Measurements from ENCODE around the gene AMY1B. TPM values are rescaled to one million over a fixed set of nuclear protein-coding genes. Genes with fewer than 3 reads are reported as not detected.
"Not testable (repeated sequence)": the region's sequence is repeated elsewhere in the genome, so short reads cannot be mapped to it uniquely, and the experiment has no call there.

The AMY1B gene
- not detected in 2 replicates for total RNA-seq (2012; rRNA removed)

DNA sequence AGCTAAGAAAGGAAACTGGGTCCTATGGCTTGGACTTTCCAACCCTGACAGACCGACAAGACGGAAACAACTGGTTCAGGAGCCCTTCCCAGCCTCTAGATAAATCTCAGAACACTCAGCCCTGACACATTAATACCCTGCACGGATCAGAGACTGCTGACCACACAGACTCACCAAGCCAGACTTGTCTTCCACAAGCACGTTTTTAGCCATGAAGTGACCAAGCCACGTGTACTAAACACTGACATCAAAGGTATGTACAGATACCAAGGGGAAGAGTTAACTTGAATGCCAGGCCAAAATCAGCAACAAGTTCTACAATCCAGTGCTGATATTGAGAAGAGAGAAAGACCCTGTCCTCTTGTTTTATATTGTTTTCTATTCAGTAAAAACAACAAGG, at the start of gene AMY1B:
Gene AMY1B (minus strand): TSS at position 101 of the 400 bp plus-strand sequence. CDS start 571 bp downstream, outside the sequence.
- not testable (repeated sequence) for H3K4me3 ChIP-seq (ENCODE audit: low read length); H3K4me1 ChIP-seq (ENCODE audit: control insufficient read depth, insufficient read depth, low read length); H3K9me3 ChIP-seq (replicated peaks; ENCODE audit: low read length); H3K27me3 ChIP-seq (ENCODE audit: control insufficient read depth, insufficient read depth, low read length); H3K36me3 ChIP-seq (ENCODE audit: insufficient read depth, low read length); H3K4me2 ChIP-seq (ENCODE audit: low read length); H3K9ac ChIP-seq (ENCODE audit: low read depth, low read length)

DNA sequence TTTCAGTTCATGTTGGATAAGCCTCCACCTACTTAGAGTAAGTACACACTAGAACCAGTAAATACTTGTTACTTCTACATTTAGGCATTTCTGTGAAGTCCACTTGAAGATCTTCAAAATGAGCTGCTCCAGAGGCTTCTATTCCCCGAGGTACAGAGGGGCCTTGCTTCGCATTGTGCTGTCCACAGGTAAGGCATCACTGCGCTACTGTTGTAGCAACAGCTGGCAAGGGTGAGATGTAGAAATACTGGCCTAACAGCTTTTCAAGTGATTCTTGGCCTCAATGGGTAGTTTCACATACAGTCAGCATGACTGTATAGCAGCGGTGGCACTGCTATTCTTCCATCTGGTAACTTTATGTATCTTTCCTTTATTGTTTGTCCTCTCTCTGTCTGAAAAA, 49.0 kb upstream of the AMY1B start:
- H3K4me2 ChIP-seq (ENCODE audit: low read length); H3K4me1 ChIP-seq (ENCODE audit: control insufficient read depth, insufficient read depth, low read length); H3K9me3 ChIP-seq (replicated peaks; ENCODE audit: low read length); H3K9ac ChIP-seq (ENCODE audit: low read depth, low read length); H3K4me3 ChIP-seq (ENCODE audit: low read length); H3K27me3 ChIP-seq (ENCODE audit: control insufficient read depth, insufficient read depth, low read length); H3K36me3 ChIP-seq (ENCODE audit: insufficient read depth, low read length): not testable (repeated sequence)

DNA sequence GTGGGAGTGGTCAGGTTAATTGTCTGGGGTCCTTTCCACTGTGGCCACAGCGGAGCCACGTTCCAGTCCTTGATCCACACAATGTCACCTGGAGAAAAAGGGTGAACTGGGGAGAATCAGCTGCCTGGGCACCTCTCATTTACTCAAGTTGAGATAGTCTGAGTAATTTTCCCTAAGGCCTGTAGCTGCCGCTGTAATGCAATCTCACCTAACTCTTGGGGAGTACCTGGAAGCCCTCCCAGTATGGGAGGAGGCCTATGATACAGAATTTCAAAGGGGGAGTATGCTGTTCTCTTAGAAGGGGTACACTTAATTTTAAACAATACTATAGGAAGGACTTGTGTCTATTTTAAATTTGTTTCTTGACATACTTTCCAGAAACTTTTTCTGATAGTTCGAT, 48.4 kb upstream of the AMY1B start:
- H3K9me3 ChIP-seq (replicated peaks; ENCODE audit: low read length); H3K4me1 ChIP-seq (ENCODE audit: control insufficient read depth, insufficient read depth, low read length); H3K4me3 ChIP-seq (ENCODE audit: low read length); H3K36me3 ChIP-seq (ENCODE audit: insufficient read depth, low read length); H3K9ac ChIP-seq (ENCODE audit: low read depth, low read length); H3K27me3 ChIP-seq (ENCODE audit: control insufficient read depth, insufficient read depth, low read length); H3K4me2 ChIP-seq (ENCODE audit: low read length): not testable (repeated sequence)

DNA sequence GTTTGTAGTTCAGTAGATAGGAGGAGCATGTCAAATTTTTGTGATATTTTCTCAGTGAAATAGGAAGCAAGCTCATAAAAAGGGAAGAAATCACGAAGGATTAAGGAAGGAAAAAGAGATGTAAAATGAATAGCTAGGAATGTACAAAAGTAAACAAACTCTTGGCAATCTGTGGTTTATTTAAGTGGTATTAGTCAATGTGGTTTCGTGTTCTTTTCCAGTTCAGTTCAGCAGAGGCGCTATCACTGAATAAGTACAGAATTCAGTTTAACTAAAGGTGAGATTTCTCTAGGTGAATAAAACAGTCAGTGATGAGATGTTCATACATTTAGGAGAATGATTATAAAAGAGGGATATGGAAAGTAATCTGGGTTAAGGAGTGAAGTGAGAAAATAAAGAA, 42.0 kb upstream of the AMY1B start:
- H3K4me1 ChIP-seq (ENCODE audit: control insufficient read depth, insufficient read depth, low read length); H3K4me2 ChIP-seq (ENCODE audit: low read length); H3K27me3 ChIP-seq (ENCODE audit: control insufficient read depth, insufficient read depth, low read length); H3K4me3 ChIP-seq (ENCODE audit: low read length); H3K9ac ChIP-seq (ENCODE audit: low read depth, low read length); H3K36me3 ChIP-seq (ENCODE audit: insufficient read depth, low read length); H3K9me3 ChIP-seq (replicated peaks; ENCODE audit: low read length): not testable (repeated sequence)

DNA sequence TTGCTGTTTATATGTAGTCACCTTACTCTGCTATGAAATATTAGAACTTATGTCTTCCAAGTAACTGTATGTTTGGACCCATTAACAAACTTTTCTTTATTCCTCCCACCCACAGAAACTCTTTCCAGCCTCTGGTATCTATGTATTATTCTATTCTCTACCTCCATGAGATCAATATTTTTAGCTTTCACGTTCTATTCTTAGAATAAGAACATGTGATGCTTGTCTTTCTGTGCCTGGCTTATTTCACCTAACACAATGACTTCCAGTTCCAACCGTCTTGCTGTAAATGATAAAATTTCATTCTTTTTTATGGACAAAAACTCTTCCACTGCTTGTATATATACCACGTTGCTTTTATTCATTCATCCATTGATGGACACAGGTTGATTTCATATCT, 39.3 kb upstream of the AMY1B start:
- not testable (repeated sequence) for H3K9ac ChIP-seq (ENCODE audit: low read depth, low read length); H3K4me3 ChIP-seq (ENCODE audit: low read length); H3K27me3 ChIP-seq (ENCODE audit: control insufficient read depth, insufficient read depth, low read length); H3K4me1 ChIP-seq (ENCODE audit: control insufficient read depth, insufficient read depth, low read length); H3K9me3 ChIP-seq (replicated peaks; ENCODE audit: low read length); H3K36me3 ChIP-seq (ENCODE audit: insufficient read depth, low read length); H3K4me2 ChIP-seq (ENCODE audit: low read length)

DNA sequence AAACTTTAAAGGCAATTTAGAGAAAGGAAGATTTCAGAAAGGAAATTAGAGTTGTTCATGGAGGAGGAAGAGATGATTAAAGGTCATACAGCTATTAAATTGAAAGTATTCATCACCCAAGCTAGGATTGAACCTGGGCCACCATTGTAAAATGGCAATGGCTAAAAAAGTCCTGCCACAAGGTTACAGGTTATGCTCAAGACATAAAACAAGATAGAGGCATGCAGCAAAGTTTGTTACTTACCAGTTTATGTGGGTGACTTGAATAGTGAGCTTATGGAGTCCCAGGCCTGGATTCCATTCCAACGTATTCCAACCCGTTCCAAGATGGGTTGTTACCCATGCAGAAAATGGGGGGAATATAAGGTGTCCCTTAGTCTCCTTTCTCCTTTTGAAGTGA, 25.5 kb upstream of the AMY1B start:
- H3K36me3 ChIP-seq (ENCODE audit: insufficient read depth, low read length); H3K4me3 ChIP-seq (ENCODE audit: low read length); H3K4me2 ChIP-seq (ENCODE audit: low read length); H3K9ac ChIP-seq (ENCODE audit: low read depth, low read length); H3K27me3 ChIP-seq (ENCODE audit: control insufficient read depth, insufficient read depth, low read length); H3K4me1 ChIP-seq (ENCODE audit: control insufficient read depth, insufficient read depth, low read length); H3K9me3 ChIP-seq (replicated peaks; ENCODE audit: low read length): not testable (repeated sequence)

DNA sequence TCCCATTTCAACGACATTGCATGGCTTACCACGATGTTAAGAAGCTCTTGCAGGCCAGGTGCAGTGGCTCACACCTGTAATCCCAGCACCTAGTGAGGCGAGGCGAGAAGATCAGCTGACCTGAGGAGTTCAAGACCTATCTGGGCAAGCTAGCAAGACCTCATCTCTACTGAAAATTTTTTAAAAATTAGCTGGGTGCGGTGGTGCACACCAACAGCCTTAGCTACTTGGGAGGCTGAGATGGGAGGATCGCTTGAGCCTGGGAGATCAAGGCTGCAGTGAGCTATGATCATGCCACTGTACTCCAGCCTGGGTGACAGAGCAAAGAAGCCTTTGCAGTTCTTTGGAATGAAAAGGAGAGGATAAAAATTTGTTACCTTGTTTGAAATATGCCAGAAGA, 21.4 kb upstream of the AMY1B start:
- H3K27me3 ChIP-seq (ENCODE audit: control insufficient read depth, insufficient read depth, low read length); H3K36me3 ChIP-seq (ENCODE audit: insufficient read depth, low read length); H3K4me3 ChIP-seq (ENCODE audit: low read length); H3K4me2 ChIP-seq (ENCODE audit: low read length); H3K9ac ChIP-seq (ENCODE audit: low read depth, low read length); H3K4me1 ChIP-seq (ENCODE audit: control insufficient read depth, insufficient read depth, low read length); H3K9me3 ChIP-seq (replicated peaks; ENCODE audit: low read length): not testable (repeated sequence)

DNA sequence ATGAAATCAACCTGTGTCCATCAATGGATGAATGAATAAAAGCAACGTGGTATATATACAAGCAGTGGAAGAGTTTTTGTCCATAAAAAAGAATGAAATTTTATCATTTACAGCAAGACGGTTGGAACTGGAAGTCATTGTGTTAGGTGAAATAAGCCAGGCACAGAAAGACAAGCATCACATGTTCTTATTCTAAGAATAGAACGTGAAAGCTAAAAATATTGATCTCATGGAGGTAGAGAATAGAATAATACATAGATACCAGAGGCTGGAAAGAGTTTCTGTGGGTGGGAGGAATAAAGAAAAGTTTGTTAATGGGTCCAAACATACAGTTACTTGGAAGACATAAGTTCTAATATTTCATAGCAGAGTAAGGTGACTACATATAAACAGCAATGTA, 14.4 kb upstream of the AMY1B start:
- H3K4me2 ChIP-seq (ENCODE audit: low read length); H3K4me3 ChIP-seq (ENCODE audit: low read length); H3K4me1 ChIP-seq (ENCODE audit: control insufficient read depth, insufficient read depth, low read length); H3K9ac ChIP-seq (ENCODE audit: low read depth, low read length); H3K36me3 ChIP-seq (ENCODE audit: insufficient read depth, low read length); H3K27me3 ChIP-seq (ENCODE audit: control insufficient read depth, insufficient read depth, low read length); H3K9me3 ChIP-seq (replicated peaks; ENCODE audit: low read length): not testable (repeated sequence)

DNA sequence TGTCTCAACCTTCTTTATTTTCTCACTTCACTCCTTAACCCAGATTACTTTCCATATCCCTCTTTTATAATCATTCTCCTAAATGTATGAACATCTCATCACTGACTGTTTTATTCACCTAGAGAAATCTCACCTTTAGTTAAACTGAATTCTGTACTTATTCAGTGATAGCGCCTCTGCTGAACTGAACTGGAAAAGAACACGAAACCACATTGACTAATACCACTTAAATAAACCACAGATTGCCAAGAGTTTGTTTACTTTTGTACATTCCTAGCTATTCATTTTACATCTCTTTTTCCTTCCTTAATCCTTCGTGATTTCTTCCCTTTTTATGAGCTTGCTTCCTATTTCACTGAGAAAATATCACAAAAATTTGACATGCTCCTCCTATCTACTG, 11.7 kb upstream of the AMY1B start:
- not testable (repeated sequence) for H3K9me3 ChIP-seq (replicated peaks; ENCODE audit: low read length); H3K4me1 ChIP-seq (ENCODE audit: control insufficient read depth, insufficient read depth, low read length); H3K36me3 ChIP-seq (ENCODE audit: insufficient read depth, low read length); H3K4me3 ChIP-seq (ENCODE audit: low read length); H3K9ac ChIP-seq (ENCODE audit: low read depth, low read length); H3K4me2 ChIP-seq (ENCODE audit: low read length); H3K27me3 ChIP-seq (ENCODE audit: control insufficient read depth, insufficient read depth, low read length)

DNA sequence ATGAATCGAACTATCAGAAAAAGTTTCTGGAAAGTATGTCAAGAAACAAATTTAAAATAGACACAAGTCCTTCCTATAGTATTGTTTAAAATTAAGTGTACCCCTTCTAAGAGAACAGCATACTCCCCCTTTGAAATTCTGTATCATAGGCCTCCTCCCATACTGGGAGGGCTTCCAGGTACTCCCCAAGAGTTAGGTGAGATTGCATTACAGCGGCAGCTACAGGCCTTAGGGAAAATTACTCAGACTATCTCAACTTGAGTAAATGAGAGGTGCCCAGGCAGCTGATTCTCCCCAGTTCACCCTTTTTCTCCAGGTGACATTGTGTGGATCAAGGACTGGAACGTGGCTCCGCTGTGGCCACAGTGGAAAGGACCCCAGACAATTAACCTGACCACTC, 5.2 kb upstream of the AMY1B start:
- not testable (repeated sequence) for H3K4me2 ChIP-seq (ENCODE audit: low read length); H3K9ac ChIP-seq (ENCODE audit: low read depth, low read length)

DNA sequence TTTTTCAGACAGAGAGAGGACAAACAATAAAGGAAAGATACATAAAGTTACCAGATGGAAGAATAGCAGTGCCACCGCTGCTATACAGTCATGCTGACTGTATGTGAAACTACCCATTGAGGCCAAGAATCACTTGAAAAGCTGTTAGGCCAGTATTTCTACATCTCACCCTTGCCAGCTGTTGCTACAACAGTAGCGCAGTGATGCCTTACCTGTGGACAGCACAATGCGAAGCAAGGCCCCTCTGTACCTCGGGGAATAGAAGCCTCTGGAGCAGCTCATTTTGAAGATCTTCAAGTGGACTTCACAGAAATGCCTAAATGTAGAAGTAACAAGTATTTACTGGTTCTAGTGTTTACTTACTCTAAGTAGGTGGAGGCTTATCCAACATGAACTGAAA, 4.7 kb upstream of the AMY1B start:
- H3K4me2 ChIP-seq (ENCODE audit: low read length); H3K4me1 ChIP-seq (ENCODE audit: control insufficient read depth, insufficient read depth, low read length); H3K4me3 ChIP-seq (ENCODE audit: low read length); H3K9me3 ChIP-seq (replicated peaks; ENCODE audit: low read length); H3K36me3 ChIP-seq (ENCODE audit: insufficient read depth, low read length); H3K27me3 ChIP-seq (ENCODE audit: control insufficient read depth, insufficient read depth, low read length); H3K9ac ChIP-seq (ENCODE audit: low read depth, low read length): not testable (repeated sequence)

More for the DNA sequence above, 5.2 kb upstream of the AMY1B start:
- not testable (repeated sequence) for H3K27me3 ChIP-seq (ENCODE audit: control insufficient read depth, insufficient read depth, low read length); H3K9me3 ChIP-seq (replicated peaks; ENCODE audit: low read length); H3K4me1 ChIP-seq (ENCODE audit: control insufficient read depth, insufficient read depth, low read length); H3K4me3 ChIP-seq (ENCODE audit: low read length); H3K36me3 ChIP-seq (ENCODE audit: insufficient read depth, low read length)

DNA sequence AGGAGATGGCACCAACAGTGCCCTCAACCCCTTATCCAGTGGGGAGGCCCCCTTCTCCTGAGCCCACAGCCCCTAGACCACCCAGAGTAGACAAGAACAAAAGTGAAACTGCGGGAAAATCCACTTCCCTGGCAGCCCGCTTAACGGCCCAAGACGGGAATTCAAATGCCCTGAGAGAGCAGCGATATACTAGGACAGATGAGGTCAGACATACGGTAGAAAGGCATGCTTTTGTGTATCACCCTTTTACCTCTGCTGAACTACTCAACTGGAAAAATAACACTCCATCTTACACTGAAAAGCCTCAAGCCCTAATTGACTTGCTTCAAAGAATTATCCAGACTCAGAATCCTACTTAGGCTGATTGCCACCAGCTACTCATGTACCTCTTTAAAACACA, 1.4 kb upstream of the AMY1B start:
- not testable (repeated sequence) for H3K4me1 ChIP-seq (ENCODE audit: control insufficient read depth, insufficient read depth, low read length); H3K4me3 ChIP-seq (ENCODE audit: low read length); H3K9me3 ChIP-seq (replicated peaks; ENCODE audit: low read length); H3K9ac ChIP-seq (ENCODE audit: low read depth, low read length); H3K36me3 ChIP-seq (ENCODE audit: insufficient read depth, low read length); H3K27me3 ChIP-seq (ENCODE audit: control insufficient read depth, insufficient read depth, low read length); H3K4me2 ChIP-seq (ENCODE audit: low read length)

DNA sequence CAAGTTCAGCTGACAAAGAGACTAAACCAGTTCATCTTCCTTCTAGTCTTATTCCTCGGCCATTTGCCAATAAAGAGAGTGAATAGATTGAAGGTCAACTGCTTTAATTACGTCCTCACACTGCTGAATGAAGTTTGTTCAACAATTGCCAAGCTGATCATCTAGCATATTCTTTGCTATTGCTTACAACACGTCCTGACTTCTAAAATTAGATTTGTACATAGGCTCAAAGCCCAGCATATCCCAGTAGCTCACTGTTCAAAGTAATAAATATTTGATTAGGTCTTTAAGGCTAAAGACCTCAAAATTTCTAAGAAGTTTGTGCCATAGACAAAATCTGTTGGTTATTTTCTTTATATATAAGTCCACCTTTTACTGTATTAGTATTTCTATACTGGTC, 19.7 kb downstream of the AMY1B start:
- H3K9me3 ChIP-seq (replicated peaks; ENCODE audit: low read length); H3K4me2 ChIP-seq (ENCODE audit: low read length); H3K4me1 ChIP-seq (ENCODE audit: control insufficient read depth, insufficient read depth, low read length); H3K4me3 ChIP-seq (ENCODE audit: low read length); H3K9ac ChIP-seq (ENCODE audit: low read depth, low read length); H3K27me3 ChIP-seq (ENCODE audit: control insufficient read depth, insufficient read depth, low read length); H3K36me3 ChIP-seq (ENCODE audit: insufficient read depth, low read length): not testable (repeated sequence)
